Small intestine (tissue), 7 donors: Measurements from ENCODE around the gene DDX54. TPM values are rescaled to one million over a fixed set of nuclear protein-coding genes. Genes with fewer than 3 reads are reported as not detected.

Experiments
- DNase-seq, 2 donors: peaks; one replicate each; pipeline versions ENCODE4 v3.0.0 to v3.0.0-alpha.2; 2013
- FAIRE-seq: peaks from 2 replicates; lab custom pipeline; 2012; peaks lifted over from hg19 to GRCh38; lab: Jason Lieb, UNC
- H3K27ac ChIP-seq, 3 donors: one replicate each; pipeline ENCODE4 v1.5.1; 2013; ENCODE audit warnings: low read length in 2 of 3, mild to moderate bottlenecking in 2 of 3, control low read depth in 1 of 3, inconsistent platforms in 1 of 3, low read depth in 1 of 3, moderate library complexity in 1 of 3
- H3K27me3 ChIP-seq, 3 donors: one replicate each; pipeline ENCODE4 v1.6.1; 2013; ENCODE audit warnings: low read length in 3 of 3, inconsistent platforms in 1 of 3; ENCODE audit not compliant: control insufficient read depth in 3 of 3, insufficient read depth in 3 of 3
- H3K36me3 ChIP-seq, 3 donors: one replicate each; pipeline ENCODE4 v1.6.1; 2013; ENCODE audit warnings: low read length in 3 of 3, inconsistent platforms in 1 of 3, low read depth in 1 of 3, mild to moderate bottlenecking in 1 of 3, moderate library complexity in 1 of 3; ENCODE audit not compliant: control insufficient read depth in 3 of 3, insufficient read depth in 2 of 3
- H3K4me1 ChIP-seq, 3 donors: one replicate each; pipeline ENCODE4 v1.6.1; 2013; ENCODE audit warnings: low read length in 2 of 3, inconsistent platforms in 1 of 3, low read depth in 1 of 3, mild to moderate bottlenecking in 1 of 3, moderate library complexity in 1 of 3; ENCODE audit not compliant: control insufficient read depth in 3 of 3, insufficient read depth in 2 of 3
- H3K4me3 ChIP-seq, 3 donors: one replicate each; pipeline ENCODE4 v1.5.1; 2013; ENCODE audit warnings: low read length in 3 of 3, control low read depth in 1 of 3, inconsistent platforms in 1 of 3, low read depth in 1 of 3, mild to moderate bottlenecking in 1 of 3, moderate library complexity in 1 of 3
- H3K9me3 ChIP-seq, 2 donors: one replicate each; pipeline ENCODE4 v1.6.1; 2013; ENCODE audit warnings: low read depth in 1 of 2, low read length in 1 of 2; ENCODE audit not compliant: control insufficient read depth in 2 of 2, insufficient read depth in 1 of 2
- WGBS, 3 donors: extraction: QIAGEN DNeasy Blood & Tissue Kit; methylation state at CpG; one replicate each; pipeline ENCODE4 v1.1.7; 2013; 5-methylcytosine and 5-hydroxymethylcytosine counted together
- polyA plus RNA-seq, 4 donors: library from polyadenylated mRNA; stranded (reverse) in 3 of 4; unstranded in 1 of 4; fragments of 200-250 nt in 3 of 4; fragments of 120-200 nt in 1 of 4; gene quantifications; one replicate each; pipeline versions ENCODE4 v1.2.1 to v1.2.3, GENCODE V29; 2013
- donor health status: healthy with polysubstance abuse.
- donor health status: control.
- donor health status: control.
- donor health status: Bipolar disorder and iron deficiency.
- donor health status: healthy.

The DDX54 gene
- polyA plus RNA-seq, 4 donors, result 34.9 to 75.6 (median 51.8) TPM

DNA sequence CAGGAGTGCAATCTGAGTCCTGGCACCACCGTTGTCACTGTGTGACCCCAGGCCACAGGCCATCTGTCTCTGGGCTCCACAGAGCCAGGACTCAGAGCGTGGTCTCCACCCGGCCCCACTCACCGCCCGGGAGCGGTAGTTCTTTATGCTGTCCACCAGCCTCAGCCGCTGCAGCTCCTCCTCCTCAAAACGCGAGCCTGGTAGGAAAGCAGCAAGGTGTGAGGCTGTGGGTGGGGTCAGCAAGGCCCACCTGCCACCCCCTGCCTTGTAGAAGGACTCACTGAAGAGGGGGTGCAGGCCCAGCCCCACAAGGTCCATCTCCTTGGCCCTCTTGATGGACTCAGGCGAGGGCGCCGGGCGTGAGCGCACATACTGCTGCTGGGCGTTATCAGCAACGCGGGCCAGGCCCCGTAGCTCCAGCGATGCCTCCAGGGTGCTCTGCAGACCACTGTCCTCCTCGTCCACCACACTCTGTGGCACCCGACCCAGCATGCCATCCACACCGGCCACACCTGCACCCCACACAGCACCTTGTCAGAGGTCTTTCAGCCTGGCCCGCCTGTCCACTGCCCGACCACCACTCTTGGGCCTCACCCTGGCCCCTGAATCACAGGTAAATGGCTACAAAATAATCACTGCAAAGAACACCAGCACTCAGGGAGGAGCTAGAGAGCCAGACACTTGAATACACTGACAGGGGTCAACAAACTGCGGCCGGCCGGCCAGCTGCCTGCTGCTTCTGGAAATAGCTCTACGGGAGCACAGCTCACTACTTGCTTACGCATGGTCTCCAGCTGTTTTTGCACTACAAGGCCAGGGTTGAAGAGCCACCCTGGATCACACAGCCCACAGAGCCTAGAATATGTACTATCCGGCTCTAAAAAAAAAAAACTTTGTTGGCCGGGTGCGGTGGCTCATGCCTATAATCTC, 19.5 kb downstream of the DDX54 start:
- Histone ChIP-seq H3K4me1 (no peaks in the 10 kb centered on the region), H3K4me3 (no peak overlapping the region), H3K27me3 (no peaks in the 10 kb centered on the region), H3K9me3 (no peaks in the 10 kb centered on the region), H3K36me3 (peaks cover 28 to 90% (median 32%) of the 10 kb centered on the region in 3 donors), H3K27ac (no peak overlapping the region)
- FAIRE-seq, result no peak
- WGBS, 3 donors, result 90 to 95% (median 95%) methylated on average over 28 to 32 of the region's 32 CpGs
- no peak for DNase-seq

- H3K27me3 ChIP-seq, result no peaks in the 10 kb centered on the region
- H3K4me1 ChIP-seq, result no peaks in the 10 kb centered on the region
- H3K9me3 ChIP-seq, result no peaks in the 10 kb centered on the region
- DNase-seq (no peak), FAIRE-seq (no peak)
- H3K4me3 ChIP-seq, result no peak overlapping the region
- no peak overlapping the region for H3K27ac ChIP-seq
- peaks cover 27 to 92% (median 34%) of the 10 kb centered on the region in 3 donors for H3K36me3 ChIP-seq
- WGBS, 3 donors, result 97 to 99% (median 97%) methylated on average over 12 to 13 of the region's 13 CpGs
Observed at GRCh38 chr12:113164014-113164413, 21.3 kb downstream of the DDX54 start.

DNA sequence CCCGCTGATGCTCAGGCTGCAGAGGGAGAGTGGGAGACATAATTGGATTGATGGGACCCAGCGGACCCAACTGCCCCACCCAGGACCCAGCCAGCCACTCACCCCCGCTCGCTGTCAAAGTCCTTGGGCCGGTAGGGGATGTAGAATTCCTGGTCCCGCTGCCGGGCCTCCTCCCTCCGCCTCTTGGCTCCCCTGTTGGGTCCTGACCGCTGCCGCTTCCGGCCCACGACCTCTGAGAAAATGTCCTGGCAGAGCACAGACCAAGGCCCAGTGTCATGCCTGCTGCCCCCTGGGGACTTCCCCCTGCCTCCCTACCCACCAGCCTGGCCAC, 22.3 kb downstream of the DDX54 start:
- 93 to 98% (median 97%) methylated on average over 12 of the region's 12 CpGs for WGBS, 3 donors
- no peaks in the 10 kb centered on the region for H3K27me3 ChIP-seq
- H3K4me3 ChIP-seq, result no peak overlapping the region
- H3K4me1 ChIP-seq, result no peaks in the 10 kb centered on the region
- FAIRE-seq (no peak), DNase-seq (no peak)
- H3K9me3 ChIP-seq, result no peaks in the 10 kb centered on the region
- no peak overlapping the region for H3K27ac ChIP-seq
- peaks cover 24 to 92% (median 33%) of the 10 kb centered on the region in 3 donors for H3K36me3 ChIP-seq

- no peaks in the 10 kb centered on the region for H3K27me3 ChIP-seq
- no peak overlapping the region for H3K4me3 ChIP-seq
- 87 to 91% (median 88%) methylated on average over 25 of the region's 25 CpGs for WGBS, 3 donors
- no peak overlapping the region for H3K27ac ChIP-seq
- no peak for DNase-seq
- peaks cover 30 to 92% (median 32%) of the 10 kb centered on the region in 3 donors for H3K36me3 ChIP-seq
- H3K4me1 ChIP-seq, result no peaks in the 10 kb centered on the region
- no peaks in the 10 kb centered on the region for H3K9me3 ChIP-seq
- FAIRE-seq, result no peak
Observed at GRCh38 chr12:113162102-113163029, 22.9 kb downstream of the DDX54 start.

GRCh38 chr12:113161415-113162016, 23.8 kb downstream of the DDX54 start:
- no peak for FAIRE-seq
- H3K36me3 ChIP-seq, result peaks cover 29 to 89% (median 30%) of the 10 kb centered on the region in 3 donors
- 74 to 83% (median 83%) methylated on average over 18 to 26 of the region's 26 CpGs for WGBS, 3 donors
- H3K27me3 ChIP-seq, result no peaks in the 10 kb centered on the region
- no peak for DNase-seq
- H3K27ac ChIP-seq, result no peak overlapping the region
- H3K9me3 ChIP-seq, result no peaks in the 10 kb centered on the region
- no peaks in the 10 kb centered on the region for H3K4me1 ChIP-seq
- H3K4me3 ChIP-seq, result no peak overlapping the region

DNA sequence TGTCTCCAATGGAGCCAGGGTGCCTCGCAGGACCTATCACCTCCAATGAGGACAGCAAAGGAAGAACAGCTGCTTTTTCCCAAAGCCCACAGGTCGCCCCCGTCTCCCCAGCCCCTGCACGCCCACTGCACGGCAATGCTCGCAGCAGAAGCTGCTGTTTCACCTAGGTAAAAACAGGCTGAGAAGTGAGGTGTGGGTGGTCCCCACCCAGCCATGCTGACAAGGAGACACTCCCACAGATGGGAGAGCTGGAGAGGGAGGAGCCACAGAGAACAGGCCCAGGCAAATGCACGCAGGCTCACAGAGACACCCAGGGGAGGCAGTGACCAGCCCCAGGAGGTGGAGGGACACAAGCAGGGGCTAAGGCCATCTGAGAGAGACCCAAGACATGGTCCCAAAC, 25.3 kb downstream of the DDX54 start:
- H3K27me3 ChIP-seq, result peaks cover 0 to 10% (median 0%) of the 10 kb centered on the region in 3 donors
- no peaks in the 10 kb centered on the region for H3K4me1 ChIP-seq
- no peaks in the 10 kb centered on the region for H3K9me3 ChIP-seq
- FAIRE-seq, result no peak
- no peak overlapping the region for H3K4me3 ChIP-seq
- H3K36me3 ChIP-seq, result peaks cover 22 to 73% (median 22%) of the 10 kb centered on the region in 3 donors
- WGBS, 3 donors, result 92 to 94% (median 93%) methylated on average over 7 of the region's 7 CpGs
- no peak for DNase-seq
- no peak overlapping the region for H3K27ac ChIP-seq

DNA sequence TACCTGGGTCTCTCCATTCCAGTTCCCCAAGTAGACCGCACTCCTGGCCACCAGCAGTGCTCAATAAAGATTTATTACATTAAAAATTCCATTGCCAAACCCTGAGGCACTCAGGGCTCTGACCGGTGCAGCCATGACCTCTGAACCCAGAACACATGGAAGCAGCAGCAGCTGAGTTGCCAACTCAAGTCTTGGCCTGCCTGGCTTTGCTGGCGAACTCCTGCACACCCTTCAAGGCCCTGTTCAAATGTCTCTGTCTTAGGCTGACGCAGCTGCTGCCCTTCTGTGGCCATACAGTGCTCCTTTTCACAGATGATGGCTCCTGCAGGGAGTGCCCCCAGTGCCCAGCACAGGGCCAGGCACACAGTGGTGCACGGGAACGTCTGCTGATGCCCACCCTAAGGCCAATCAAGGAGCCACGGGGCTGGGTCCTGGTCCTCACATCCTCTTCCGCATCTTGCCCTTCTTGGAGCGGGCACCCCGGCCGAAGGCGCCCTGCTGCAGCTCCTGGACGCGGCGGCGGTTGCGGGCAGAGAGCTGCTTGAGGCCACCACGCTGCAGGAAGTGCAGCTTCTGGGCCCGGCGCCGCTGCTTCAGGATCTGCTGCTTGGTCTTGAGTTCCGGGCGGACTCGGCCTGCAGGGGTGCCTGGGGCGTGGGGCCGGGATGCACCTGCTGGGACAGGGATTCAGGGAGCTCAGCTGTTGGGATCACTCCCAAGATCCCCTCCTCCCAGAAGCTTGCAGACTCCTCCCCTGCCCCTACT, 26.7 kb downstream of the DDX54 start:
- Histone ChIP-seq H3K36me3 (peaks cover 17 to 62% (median 22%) of the 10 kb centered on the region in 3 donors), H3K4me3 (no peak overlapping the region), H3K4me1 (no peaks in the 10 kb centered on the region), H3K27me3 (peaks cover 0 to 23% (median 2%) of the 10 kb centered on the region in 3 donors), H3K27ac (no peak overlapping the region), H3K9me3 (no peaks in the 10 kb centered on the region)
- DNase-seq (no peak), FAIRE-seq (no peak)
- 94 to 95% (median 95%) methylated on average over 25 to 26 of the region's 26 CpGs for WGBS, 3 donors
